OCI-LY3 (cell line): ENCODE data around the gene RAD51B.

ENCODE experiments used
- H2AFZ ChIP-seq: fragments of 200-600, 300-600 bp; shearing (Covaris generic); 2 replicates; pipeline ENCODE4 v1.6.0; 2014; ENCODE audit warnings: antibody characterized with exemption, low read depth, low read length
- H3K27ac ChIP-seq: fragments of 200-600, 300-600 bp; sonication (generic); 2 replicates; pipeline ENCODE4 v1.5.1; 2014; ENCODE audit warnings: mild to moderate bottlenecking, low read length, moderate library complexity, mixed read lengths
- H3K27me3 ChIP-seq: fragments of 200-600, 300-600 bp; sonication (generic); 2 replicates; pipeline ENCODE4 v1.6.1; 2014; ENCODE audit warnings: low read depth, low read length, mixed read lengths
- H3K36me3 ChIP-seq: fragments of 200-600, 300-600 bp; sonication (generic); replicated peaks from 2 replicates; pipeline ENCODE3; 2014; ENCODE audit warnings: low read depth, low read length, mixed read lengths
- H3K4me1 ChIP-seq: fragments of 300-600, 200-600 bp; sonication (generic); 2 replicates; pipeline ENCODE4 v1.6.1; 2014; ENCODE audit warnings: low read length, mixed read lengths
- H3K4me2 ChIP-seq: fragments of 200-600, 300-600 bp; sonication (generic); 2 replicates; pipeline ENCODE4 v1.6.1; 2014; ENCODE audit warnings: low read length, mixed read lengths
- H3K4me3 ChIP-seq: fragments of 300-600, 200-600 bp; sonication (generic); 2 replicates; pipeline ENCODE4 v1.5.1; 2014; ENCODE audit warnings: antibody characterized with exemption, mild to moderate bottlenecking, low read length, moderate library complexity
- H3K79me2 ChIP-seq: fragments of 300-600, 200-600 bp; shearing (Covaris generic); 2 replicates; pipeline ENCODE4 v1.6.1; 2014; ENCODE audit warnings: mild to moderate bottlenecking, low read length, mixed read lengths
- H3K9ac ChIP-seq: fragments of 300-600, 200-600 bp; shearing (Covaris generic); 2 replicates; pipeline ENCODE4 v1.6.0; 2014; ENCODE audit warnings: mild to moderate bottlenecking, low read length, moderate library complexity
- H3K9me3 ChIP-seq: fragments of 200-600, 300-600 bp; shearing (Covaris generic); 2 replicates; pipeline ENCODE4 v1.6.1; 2014; ENCODE audit warnings: low read length, mixed read lengths; ENCODE audit not compliant: insufficient read depth
- H4K20me1 ChIP-seq: fragments of 200-600, 300-600 bp; sonication (generic); 2 replicates; pipeline ENCODE4 v1.6.1; 2016; ENCODE audit warnings: low read length, mixed read lengths; ENCODE audit not compliant: insufficient read depth
- EZH2phosphoT487 ChIP-seq: fragments of 200-600 bp; shearing (Covaris generic); IDR thresholded peaks from 2 replicates; pipeline ENCODE4 v1.6.1; 2018; ENCODE audit warnings: antibody characterized with exemption, mixed run types, low read depth
- TF ChIP-seq, protein P1 (sequence below): fragments of 200-600, 300-600 bp; sonication (generic); IDR thresholded peaks from 2 replicates; pipeline ENCODE4 v1.5.1; 2014; ENCODE audit warnings: antibody characterized with exemption, low read length, low read depth

The RAD51B gene

DNA sequence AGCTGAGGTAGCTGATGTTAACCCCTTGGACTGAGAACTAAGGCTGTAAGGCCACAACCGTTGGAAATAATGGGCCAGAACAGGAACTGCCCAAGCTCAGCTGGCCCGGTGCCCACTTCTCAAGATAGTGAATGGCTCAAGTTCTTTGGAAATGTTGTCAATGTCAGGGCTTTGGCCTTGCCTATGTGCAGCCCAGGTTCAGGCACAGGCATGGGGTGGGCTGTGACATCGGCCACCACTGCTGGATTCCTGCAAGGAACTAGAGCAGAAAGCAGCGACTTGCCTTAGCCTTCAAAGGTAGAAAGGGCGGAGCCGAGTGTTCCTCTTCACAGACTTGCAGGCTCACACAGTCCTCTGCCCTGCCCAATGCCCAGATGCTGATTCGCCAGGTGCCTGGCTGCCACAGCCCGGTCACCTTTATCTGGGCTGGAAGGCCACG, 682.1 kb downstream of the RAD51B start:
- Histone ChIP-seq H3K4me2 (no peak overlapping the region), H3K79me2 (no peaks in the 10 kb centered on the region), H3K4me1 (peaks cover 40% of the 10 kb centered on the region), H3K4me3 (no peak overlapping the region), H4K20me1 (no peaks in the 10 kb centered on the region), H3K9ac (no peak overlapping the region), H3K27ac (no peak overlapping the region), H2AFZ (no peak overlapping the region), H3K9me3 (no peaks in the 10 kb centered on the region), H3K36me3 (no peaks in the 10 kb centered on the region), H3K27me3 (no peaks in the 10 kb centered on the region)
- TF ChIP-seq EZH2phosphoT487: no peak
- TF ChIP-seq, protein P1, sequence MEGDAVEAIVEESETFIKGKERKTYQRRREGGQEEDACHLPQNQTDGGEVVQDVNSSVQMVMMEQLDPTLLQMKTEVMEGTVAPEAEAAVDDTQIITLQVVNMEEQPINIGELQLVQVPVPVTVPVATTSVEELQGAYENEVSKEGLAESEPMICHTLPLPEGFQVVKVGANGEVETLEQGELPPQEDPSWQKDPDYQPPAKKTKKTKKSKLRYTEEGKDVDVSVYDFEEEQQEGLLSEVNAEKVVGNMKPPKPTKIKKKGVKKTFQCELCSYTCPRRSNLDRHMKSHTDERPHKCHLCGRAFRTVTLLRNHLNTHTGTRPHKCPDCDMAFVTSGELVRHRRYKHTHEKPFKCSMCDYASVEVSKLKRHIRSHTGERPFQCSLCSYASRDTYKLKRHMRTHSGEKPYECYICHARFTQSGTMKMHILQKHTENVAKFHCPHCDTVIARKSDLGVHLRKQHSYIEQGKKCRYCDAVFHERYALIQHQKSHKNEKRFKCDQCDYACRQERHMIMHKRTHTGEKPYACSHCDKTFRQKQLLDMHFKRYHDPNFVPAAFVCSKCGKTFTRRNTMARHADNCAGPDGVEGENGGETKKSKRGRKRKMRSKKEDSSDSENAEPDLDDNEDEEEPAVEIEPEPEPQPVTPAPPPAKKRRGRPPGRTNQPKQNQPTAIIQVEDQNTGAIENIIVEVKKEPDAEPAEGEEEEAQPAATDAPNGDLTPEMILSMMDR: no peak

DNA sequence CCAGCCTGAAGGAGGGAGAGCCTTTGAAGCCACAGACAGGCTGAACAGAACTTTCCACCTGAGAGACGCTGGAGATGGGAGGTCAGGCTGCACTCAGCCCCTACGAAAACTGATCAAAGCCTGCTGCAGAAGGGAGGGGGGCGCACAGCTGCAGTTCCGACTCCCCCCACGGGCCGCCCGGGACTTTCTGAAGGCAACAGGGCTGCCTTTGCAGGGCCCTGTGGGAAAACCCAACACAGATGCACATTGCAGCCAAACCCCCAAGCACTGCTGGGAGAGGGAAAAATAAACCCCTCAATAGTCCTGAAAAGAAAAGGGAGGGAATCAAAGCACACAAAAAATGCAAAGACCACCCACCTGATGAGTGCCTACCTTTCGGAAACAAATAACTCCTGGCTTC, 682.7 kb downstream of the RAD51B start:
- no peaks in the 10 kb centered on the region for H3K27me3 ChIP-seq
- peaks cover 46% of the 10 kb centered on the region for H3K4me1 ChIP-seq

DNA sequence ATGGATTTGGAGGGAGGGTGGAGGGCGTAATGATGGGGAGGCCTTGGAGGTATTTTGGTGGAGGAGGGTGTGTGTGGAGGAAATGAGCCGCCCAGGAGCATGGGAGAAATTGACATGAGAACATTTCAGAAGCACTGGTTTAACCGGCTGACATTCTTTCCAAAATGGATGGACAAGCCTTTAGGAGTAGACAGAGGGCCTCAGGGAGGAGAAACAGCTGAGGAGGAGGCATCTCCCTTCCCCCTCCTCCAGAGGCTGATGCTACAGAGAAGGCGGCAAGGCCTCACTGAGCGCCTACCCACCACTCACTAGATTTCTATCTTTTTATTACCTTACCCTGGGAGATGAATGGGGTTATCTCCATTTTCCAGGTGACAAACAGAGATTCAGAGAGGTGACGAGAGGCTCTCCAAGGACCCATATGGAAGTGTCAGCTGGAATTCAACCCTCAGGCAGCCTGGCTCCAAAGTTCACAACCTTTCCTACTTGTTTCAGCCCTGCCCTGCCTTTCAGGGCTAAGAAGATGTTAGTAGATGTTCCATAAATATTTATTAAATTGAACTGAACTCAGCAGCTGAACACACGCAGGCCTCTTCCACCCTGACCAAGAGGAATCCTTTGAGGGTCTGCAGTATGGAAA, 683.7 kb downstream of the RAD51B start:
- Histone ChIP-seq H3K27me3 (no peaks in the 10 kb centered on the region), H3K9ac (no peak overlapping the region), H3K36me3 (no peaks in the 10 kb centered on the region), H3K4me1 (peaks cover 57% of the 10 kb centered on the region), H3K79me2 (no peaks in the 10 kb centered on the region), H2AFZ (no peak overlapping the region), H3K4me2 (no peak overlapping the region; the same call in 1 of the 2 replicates), H3K27ac (no peak overlapping the region), H3K9me3 (no peaks in the 10 kb centered on the region), H4K20me1 (no peaks in the 10 kb centered on the region), H3K4me3 (no peak overlapping the region)
- TF ChIP-seq EZH2phosphoT487: no peak
- TF ChIP-seq, protein P1: no peak

More for the DNA sequence above, 682.7 kb downstream of the RAD51B start:
- no peak overlapping the region for H3K9ac ChIP-seq
- H3K36me3 ChIP-seq: no peaks in the 10 kb centered on the region
- no peaks in the 10 kb centered on the region for H3K79me2 ChIP-seq
- no peak overlapping the region for H2AFZ ChIP-seq
- H3K4me3 ChIP-seq: no peak overlapping the region
- TF ChIP-seq EZH2phosphoT487: no peak
- TF ChIP-seq, protein P1: no peak
- H3K27ac ChIP-seq: no peak overlapping the region
- no peaks in the 10 kb centered on the region for H4K20me1 ChIP-seq
- H3K9me3 ChIP-seq: no peaks in the 10 kb centered on the region
- H3K4me2 ChIP-seq: peak overlapping the region; percentile 16

DNA sequence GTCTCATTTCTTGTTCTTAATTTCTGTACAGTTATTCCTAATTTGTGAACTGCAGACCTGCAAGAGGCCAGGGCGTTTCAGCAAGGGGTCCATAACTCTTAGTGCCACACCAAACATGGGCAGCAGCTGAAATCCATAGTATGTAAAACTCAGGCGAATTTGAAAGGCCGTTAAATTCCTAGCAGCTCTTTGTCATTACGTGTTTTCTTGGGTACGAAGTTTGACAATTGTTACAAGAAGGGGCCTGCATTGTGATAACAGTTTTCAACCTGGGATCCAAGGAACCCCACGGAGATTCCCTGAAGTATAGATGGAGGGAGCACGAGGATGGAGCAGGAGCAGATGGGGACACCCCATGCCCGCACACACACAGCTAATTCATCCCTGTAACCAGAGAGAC, 685.3 kb downstream of the RAD51B start:
- H2AFZ ChIP-seq: no peak overlapping the region
- no peaks in the 10 kb centered on the region for H3K79me2 ChIP-seq
- H3K9ac ChIP-seq: no peak overlapping the region
- TF ChIP-seq EZH2phosphoT487: no peak
- TF ChIP-seq, protein P1: no peak
- no peaks in the 10 kb centered on the region for H3K36me3 ChIP-seq
- no peak overlapping the region for H3K4me3 ChIP-seq
- no peak overlapping the region for H3K4me2 ChIP-seq
- no peak overlapping the region for H3K27ac ChIP-seq
- H3K4me1 ChIP-seq: peaks cover 60% of the 10 kb centered on the region
- no peaks in the 10 kb centered on the region for H3K9me3 ChIP-seq
- H4K20me1 ChIP-seq: no peaks in the 10 kb centered on the region
- H3K27me3 ChIP-seq: no peaks in the 10 kb centered on the region
